Sigmoid colon (tissue), 7 donors: Measurements from ENCODE around the gene LIME1. TPM values are rescaled to one million over a fixed set of nuclear protein-coding genes. Genes with fewer than 3 reads are reported as not detected.

Experiments used
- DNase-seq: peaks from one replicate; pipeline ENCODE4 v3.0.0-alpha.2; 2019
- H3K27ac ChIP-seq, 4 donors: fragments of 200-600 bp; sonication (generic); one replicate each; pipeline ENCODE4 v1.5.1; 2016 to 2019; ENCODE audit warnings: mild to moderate bottlenecking in 1 of 4
- H3K27me3 ChIP-seq, 3 donors: fragments of 200-600 bp; sonication (generic); one replicate each; pipeline ENCODE4 v1.5.1; 2019; ENCODE audit warnings: mild to moderate bottlenecking in 1 of 3
- H3K36me3 ChIP-seq, 4 donors: fragments of 200-600 bp; sonication (generic); one replicate each; pipeline ENCODE4 v1.5.1; 2016 to 2019
- H3K4me1 ChIP-seq, 4 donors: fragments of 200-600 bp; sonication (generic); one replicate each; pipeline ENCODE4 v1.5.1; 2017 to 2019
- H3K4me3 ChIP-seq, 4 donors: fragments of 200-600 bp; sonication (generic); one replicate each; pipeline ENCODE4 v1.5.1; 2017 to 2019; ENCODE audit warnings: mild to moderate bottlenecking in 2 of 4, moderate library complexity in 1 of 4
- H3K9me3 ChIP-seq, 4 donors: fragments of 200-600 bp in 3 of 4; sonication (generic) in 3 of 4; one replicate each; pipeline versions ENCODE4 v1.5.1 to v1.6.1; 2013 to 2019
- CTCF ChIP-seq, 4 experiments: fragments of 450-650 bp in 3 of 4; fragments of 200-600 bp in 1 of 4; IDR thresholded peaks; one replicate each; pipeline ENCODE4 v1.5.1; 2016 to 2019; ENCODE audit warnings: antibody characterized with exemption in 4 of 4, mild to moderate bottlenecking in 3 of 4, moderate library complexity in 2 of 4
- EP300 ChIP-seq, 4 donors: sonication (generic); formaldehyde crosslinking; IDR thresholded peaks; one replicate each; pipeline ENCODE4 v1.6.1; 2017; ENCODE audit warnings: antibody characterized with exemption in 4 of 4
- POLR2A ChIP-seq, 2 donors: fragments of 450-650 bp; IDR thresholded peaks; one replicate each; pipeline ENCODE4 v1.6.1; 2016; ENCODE audit warnings: antibody characterized with exemption in 2 of 2, mild to moderate bottlenecking in 2 of 2, moderate library complexity in 2 of 2
- POLR2AphosphoS5 ChIP-seq, 4 donors: sonication (generic); formaldehyde crosslinking; IDR thresholded peaks; one replicate each; pipeline ENCODE4 v1.6.1; 2017; ENCODE audit warnings: antibody characterized with exemption in 4 of 4
- WGBS, 2 donors: extraction: QIAGEN DNeasy Blood & Tissue Kit; methylation state at CpG; one replicate each; pipeline ENCODE4 v1.1.7; 2013; 5-methylcytosine and 5-hydroxymethylcytosine counted together
- intact Hi-C: fragments of 100-400 bp; cut with DNase I; formaldehyde crosslinking; loops from one replicate; pipeline ENCODE4 v1.15.1; 2023
- polyA plus RNA-seq, 3 donors: library from polyadenylated mRNA; stranded (reverse); fragments of 200-250 nt; gene quantifications; one replicate each; pipeline ENCODE4 v1.2.3, GENCODE V29; 2013
- small RNA-seq, 3 donors: library from RNA; depleted of rRNA; stranded (forward); fragments of <200 nt; gene quantifications; one replicate each; pipeline ENCODE3, GENCODE V24; 2016
- total RNA-seq, 4 donors: library from RNA; depleted of rRNA; stranded (reverse); fragments of >200 nt; gene quantifications; one replicate each; pipeline ENCODE4 v1.1.0, GENCODE V29; 2016
- donor health status: healthy with polysubstance abuse.
- donor health status: Bipolar disorder and iron deficiency.
- donor health status: healthy.

LIME1 gene
- total and polyA plus RNA-seq, 7 donors = 4.6 to 35.3 (median 6.4) TPM; not detected in 1

DNA sequence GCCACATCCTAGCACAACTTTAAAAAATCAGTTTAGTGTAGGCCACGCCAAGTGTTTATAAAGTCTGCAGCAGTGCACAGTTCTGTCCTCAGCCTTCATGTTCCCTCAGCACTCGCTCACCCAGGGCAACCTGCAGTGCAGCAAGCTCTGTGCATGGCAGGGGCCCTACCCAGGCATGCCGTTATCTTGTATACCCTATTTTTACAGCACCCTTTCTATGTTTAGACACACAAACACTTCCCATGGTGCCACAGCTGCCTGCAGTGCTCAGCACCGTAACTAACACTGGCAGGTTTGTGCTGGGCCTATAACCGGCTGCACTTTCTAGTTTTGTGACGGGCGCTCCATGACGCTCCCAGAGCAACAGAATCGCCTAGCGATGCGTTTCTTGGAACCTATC lies 50.8 kb downstream of the LIME1 start:
- WGBS, 2 donors = 81% methylated on average over 11 of the region's 11 CpGs

DNA sequence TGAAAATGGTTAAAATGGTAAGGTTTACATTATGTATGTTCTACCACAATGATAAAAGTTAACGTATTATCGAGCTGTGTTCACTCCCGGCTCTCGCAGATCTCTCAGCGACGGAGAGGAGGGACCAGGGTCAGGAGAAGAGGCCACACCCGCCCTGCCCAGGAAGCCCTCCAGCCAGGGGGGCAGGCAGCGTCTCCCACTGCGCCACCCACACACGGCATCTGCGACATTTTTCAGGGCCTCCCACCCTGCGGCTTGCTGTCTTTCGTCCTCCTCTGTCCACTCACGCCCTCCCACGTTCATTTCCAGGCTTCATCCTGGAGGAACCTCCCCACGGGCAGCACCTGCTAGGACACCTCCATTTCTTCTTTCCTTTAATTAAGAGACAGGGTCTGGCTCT lies 51.3 kb downstream of the LIME1 start:
- 87 to 90% methylated on average over 16 of the region's 16 CpGs for WGBS, 2 donors
- intact Hi-C loops = loop anchor here (5.0 kb wide), 1 partner anchor 75 kb away; the partner anchor contains the start of gene ABHD16B

More for the DNA sequence above, 50.8 kb downstream of the LIME1 start:
- intact Hi-C loops = loop anchor here (5.0 kb wide), 1 partner anchor 75 kb away; the partner anchor contains the start of gene ABHD16B
- H3K27me3 ChIP-seq = peaks cover 0 to 2% (median 0%) of the 10 kb centered on the region in 3 donors
- H3K4me3 ChIP-seq = no peak overlapping the region
- H3K27ac ChIP-seq = no peak overlapping the region
- peaks cover 0 to 7% (median 0%) of the 10 kb centered on the region in 4 donors for H3K36me3 ChIP-seq
- DNase-seq = no peak
- no peaks in the 10 kb centered on the region for H3K9me3 ChIP-seq
- no peaks in the 10 kb centered on the region for H3K4me1 ChIP-seq
- TF ChIP-seq POLR2AphosphoS5 (IDR thresholded peaks at IDR 0.05) = no peak

More for the DNA sequence above, 51.3 kb downstream of the LIME1 start:
- H3K4me1 ChIP-seq = no peaks in the 10 kb centered on the region
- no peak for DNase-seq
- no peak overlapping the region for H3K27ac ChIP-seq
- peaks cover 0 to 7% (median 0%) of the 10 kb centered on the region in 4 donors for H3K36me3 ChIP-seq
- H3K4me3 ChIP-seq = no peak overlapping the region
- no peak for TF ChIP-seq CTCF (IDR thresholded peaks at IDR 0.05)
- TF ChIP-seq EP300 (IDR thresholded peaks at IDR 0.05) = no peak
- no peak for TF ChIP-seq POLR2AphosphoS5 (IDR thresholded peaks at IDR 0.05)
- no peak for TF ChIP-seq POLR2A (IDR thresholded peaks at IDR 0.05)
- H3K27me3 ChIP-seq = peaks cover 0 to 2% (median 0%) of the 10 kb centered on the region in 3 donors
- no peaks in the 10 kb centered on the region for H3K9me3 ChIP-seq

Small RNA genes lying within 50 kb of the gene (small RNA-seq; reads per million reads assigned to genes)
- gene LIME1 = 0 reads per million in 3 donors
- gene TNFRSF6B = 0 reads per million in 3 donors

Other genes starting within 250 kb of the LIME1 start
- gene EEF1A2, start 237.6 kb upstream of the LIME1 start, total RNA-seq = 10 to 100 TPM in 2 of 4 donors, 1 to 10 TPM in 2; 4.6 to 14.3 (median 11.0) TPM
- gene EEF1A2, start 237.6 kb upstream of the LIME1 start, polyA plus RNA-seq = 1 to 10 TPM; 2.8 to 7.8 (median 4.2) TPM
- gene PPDPF, start 215.9 kb upstream of the LIME1 start, total RNA-seq = 100 to 1,000 TPM in 3 of 4 donors, 10 to 100 TPM in 1; 82.8 to 244 (median 146) TPM
- 1,000 to 10,000 TPM in 2 of 3 donors, 100 to 1,000 TPM in 1; 658 to 1,688 (median 1,153) TPM for gene PPDPF, start 215.9 kb upstream of the LIME1 start, polyA plus RNA-seq
- under 1 TPM in 2 of 4 donors, not detected in 2; 0.28 to 0.36 TPM for gene PTK6, start 199.3 kb upstream of the LIME1 start, total RNA-seq
- 10 to 100 TPM; 59.5 to 80.7 (median 73.3) TPM for gene PTK6, start 199.3 kb upstream of the LIME1 start, polyA plus RNA-seq
- not detected for gene SRMS, start 188.9 kb upstream of the LIME1 start, total RNA-seq
- gene SRMS, start 188.9 kb upstream of the LIME1 start, polyA plus RNA-seq = 1 to 10 TPM in 1 of 3 donors, under 1 TPM in 1, not detected in 1; 0.19 to 2.4 TPM
- gene FNDC11, start 182.5 kb upstream of the LIME1 start, total RNA-seq = under 1 TPM; 0.16 to 0.55 (median 0.45) TPM
- under 1 TPM in 2 of 3 donors, not detected in 1; under 0.01 to 0.47 TPM for gene FNDC11, start 182.5 kb upstream of the LIME1 start, polyA plus RNA-seq
- gene HELZ2, start 162.4 kb upstream of the LIME1 start, total RNA-seq = 10 to 100 TPM in 3 of 4 donors, 1 to 10 TPM in 1; 9.5 to 48.1 (median 15.4) TPM
- gene HELZ2, start 162.4 kb upstream of the LIME1 start, polyA plus RNA-seq = 10 to 100 TPM in 1 of 3 donors, 1 to 10 TPM in 2; 1.2 to 38.4 (median 3.5) TPM
- gene GMEB2, start 109.6 kb upstream of the LIME1 start, total RNA-seq = 1 to 10 TPM; 6.2 to 8.2 (median 8.0) TPM
- gene GMEB2, start 109.6 kb upstream of the LIME1 start, polyA plus RNA-seq = 10 to 100 TPM in 1 of 3 donors, 1 to 10 TPM in 2; 6.0 to 15.1 (median 7.4) TPM
- 10 to 100 TPM; 14.6 to 22.1 (median 20.1) TPM for gene STMN3, start 83.2 kb upstream of the LIME1 start, total RNA-seq
- gene STMN3, start 83.2 kb upstream of the LIME1 start, polyA plus RNA-seq = 10 to 100 TPM in 1 of 3 donors, 1 to 10 TPM in 2; 1.8 to 25.2 (median 6.6) TPM
- 10 to 100 TPM; 19.6 to 44.3 (median 31.4) TPM for gene RTEL1, start 78.4 kb upstream of the LIME1 start, total RNA-seq
- gene RTEL1, start 78.4 kb upstream of the LIME1 start, polyA plus RNA-seq = 10 to 100 TPM in 1 of 3 donors, 1 to 10 TPM in 2; 3.6 to 22.4 (median 9.0) TPM
- 10 to 100 TPM in 1 of 4 donors, 1 to 10 TPM in 3; 1.8 to 45.5 (median 4.2) TPM for gene TNFRSF6B, start 40.0 kb upstream of the LIME1 start, total RNA-seq
- 100 to 1,000 TPM in 1 of 3 donors, 1 to 10 TPM in 2; 1.2 to 186 (median 4.8) TPM for gene TNFRSF6B, start 40.0 kb upstream of the LIME1 start, polyA plus RNA-seq
- 10 to 100 TPM; 26.8 to 38.7 (median 28.8) TPM for gene ARFRP1, start 28.7 kb upstream of the LIME1 start, total RNA-seq
- 10 to 100 TPM; 39.1 to 70.2 (median 45.6) TPM for gene ARFRP1, start 28.7 kb upstream of the LIME1 start, polyA plus RNA-seq
- 10 to 100 TPM; 18.5 to 22.5 (median 19.6) TPM for gene ZGPAT, start 28.6 kb upstream of the LIME1 start, total RNA-seq
- gene ZGPAT, start 28.6 kb upstream of the LIME1 start, polyA plus RNA-seq = 10 to 100 TPM; 24.0 to 44.9 (median 30.5) TPM
- gene SLC2A4RG, start 3.1 kb downstream of the LIME1 start, total RNA-seq = 10 to 100 TPM; 25.2 to 78.2 (median 54.5) TPM
- gene SLC2A4RG, start 3.1 kb downstream of the LIME1 start, polyA plus RNA-seq = 10 to 100 TPM; 19.7 to 33.0 (median 33.0) TPM
- 1 to 10 TPM; 3.4 to 5.3 (median 4.3) TPM for gene ZBTB46, start 94.6 kb downstream of the LIME1 start, total RNA-seq
- 1 to 10 TPM in 1 of 3 donors, under 1 TPM in 2; 0.23 to 3.6 (median 0.60) TPM for gene ZBTB46, start 94.6 kb downstream of the LIME1 start, polyA plus RNA-seq
- not detected for gene ABHD16B, start 124.8 kb downstream of the LIME1 start, total RNA-seq
- under 1 TPM in 1 of 3 donors, not detected in 2; 0.44 TPM for gene ABHD16B, start 124.8 kb downstream of the LIME1 start, polyA plus RNA-seq
- 100 to 1,000 TPM in 3 of 4 donors, 10 to 100 TPM in 1; 84.7 to 109 (median 104) TPM for gene TPD52L2, start 128.6 kb downstream of the LIME1 start, total RNA-seq
- 10 to 100 TPM; 71.7 to 84.2 (median 74.5) TPM for gene TPD52L2, start 128.6 kb downstream of the LIME1 start, polyA plus RNA-seq
- gene DNAJC5, start 158.5 kb downstream of the LIME1 start, total RNA-seq = 10 to 100 TPM; 25.0 to 36.4 (median 31.2) TPM
- 10 to 100 TPM; 21.6 to 62.8 (median 41.6) TPM for gene DNAJC5, start 158.5 kb downstream of the LIME1 start, polyA plus RNA-seq
- gene UCKL1, start 219.8 kb downstream of the LIME1 start, total RNA-seq = 10 to 100 TPM; 21.1 to 36.3 (median 24.9) TPM
- 10 to 100 TPM; 22.8 to 45.6 (median 26.1) TPM for gene UCKL1, start 219.8 kb downstream of the LIME1 start, polyA plus RNA-seq
- gene ZNF512B, start 233.3 kb downstream of the LIME1 start, total RNA-seq = 10 to 100 TPM in 2 of 4 donors, 1 to 10 TPM in 2; 5.1 to 10.8 (median 9.0) TPM
- gene ZNF512B, start 233.3 kb downstream of the LIME1 start, polyA plus RNA-seq = 1 to 10 TPM in 2 of 3 donors, under 1 TPM in 1; 0.23 to 5.5 (median 1.2) TPM
- 1 to 10 TPM in 3 of 4 donors, under 1 TPM in 1; 0.68 to 8.3 (median 1.9) TPM for gene SAMD10, start 243.0 kb downstream of the LIME1 start, total RNA-seq
- 1 to 10 TPM; 2.8 to 8.7 (median 4.2) TPM for gene SAMD10, start 243.0 kb downstream of the LIME1 start, polyA plus RNA-seq
- gene PRPF6, start 244.5 kb downstream of the LIME1 start, total RNA-seq = 10 to 100 TPM; 42.3 to 52.1 (median 46.9) TPM
- 10 to 100 TPM; 23.4 to 59.9 (median 26.4) TPM for gene PRPF6, start 244.5 kb downstream of the LIME1 start, polyA plus RNA-seq